Caco-2 (cell line): ENCODE data around the gene EFTUD2. TPM values are rescaled to one million over a fixed set of nuclear protein-coding genes. Genes with fewer than 3 reads are reported as not detected.

Experiments used
- BruUV-seq: library from RNA; stranded (reverse); fragments of 400-500 nt; replicated peaks from 2 replicates; lab custom pipeline; 2021; lab: Mats Ljungman, UMichigan
- CTCF ChIA-PET: fragments of 300-600 bp; sonication (Branson Sonifier 250); formaldehyde crosslinking; loops from one replicate; lab custom pipeline; 2022; ENCODE audit warnings: antibody characterized with exemption; lab: Charles Lee
- POLR2A ChIA-PET: fragments of 300-600 bp; sonication (Branson Sonifier 250); formaldehyde crosslinking; loops from one replicate; lab custom pipeline; 2022; ENCODE audit warnings: antibody characterized with exemption; lab: Charles Lee
- DNase-seq, 2 experiments: peaks; one replicate each; pipeline versions ENCODE4 v3.0.0 to v3.0.0-alpha.2; 2020 to 2022
- H3K27me3 ChIP-seq: replicated peaks from 2 replicates; pipeline ENCODE4 v1.6.0; 2011; ENCODE audit warnings: low read length; ENCODE audit not compliant: control insufficient read depth, insufficient read depth
- H3K36me3 ChIP-seq: 2 replicates; pipeline ENCODE4 v1.5.1; 2011; ENCODE audit warnings: low read length; ENCODE audit not compliant: control insufficient read depth, insufficient read depth
- H3K4me1 ChIP-seq: fragments of 250-450 bp; sonication (Bioruptor Pico); 2 replicates; pipeline ENCODE4 v1.5.1; 2020; ENCODE audit warnings: mild to moderate bottlenecking
- H3K4me3 ChIP-seq: 2 replicates; pipeline ENCODE4 v1.5.1; 2011; ENCODE audit warnings: low read depth, mild to moderate bottlenecking, control low read depth, low read length
- H3K9me3 ChIP-seq: fragments of 250-450 bp; sonication (Bioruptor Pico); 2 replicates; pipeline ENCODE4 v1.5.1; 2020; ENCODE audit warnings: mild to moderate bottlenecking, moderate library complexity
- H3K27ac Mint-ChIP-seq: one replicate; pipeline ENCODE4 v1.8.0; 2022; ENCODE audit warnings: mixed read lengths; ENCODE audit not compliant: unreplicated experiment
- H3K27me3 Mint-ChIP-seq: one replicate; pipeline ENCODE4 v1.8.0; 2022; ENCODE audit warnings: mixed read lengths; ENCODE audit not compliant: insufficient read depth, unreplicated experiment
- H3K36me3 Mint-ChIP-seq: one replicate; pipeline ENCODE4 v1.8.0; 2022; ENCODE audit warnings: mild to moderate bottlenecking, mixed read lengths; ENCODE audit not compliant: insufficient read depth, unreplicated experiment
- H3K4me1 Mint-ChIP-seq: one replicate; pipeline ENCODE4 v1.8.0; 2022; ENCODE audit warnings: low read depth, mixed read lengths; ENCODE audit not compliant: unreplicated experiment
- H3K4me3 Mint-ChIP-seq: one replicate; pipeline ENCODE4 v1.8.0; 2022; ENCODE audit warnings: mild to moderate bottlenecking, moderate library complexity, mixed read lengths; ENCODE audit not compliant: unreplicated experiment
- H3K9me3 Mint-ChIP-seq: one replicate; pipeline ENCODE4 v1.8.0; 2022; ENCODE audit warnings: mixed read lengths; ENCODE audit not compliant: unreplicated experiment
- intact Hi-C: fragments of 100-400 bp; cut with micrococcal nuclease; formaldehyde crosslinking; loops from one replicate; pipeline ENCODE4 v1.10.0; 2022; ENCODE audit not compliant: unreplicated experiment
- total RNA-seq: library from RNA; stranded (reverse); gene quantifications from 2 replicates; pipeline ENCODE4 v1.2.3, GENCODE V29; 2022
- TF ChIP-seq, protein P1 (sequence below), 2 experiments: fragments of 200-600 bp in 1 of 2; IDR thresholded peaks; 1 replicate in 1 of 2; 2 replicates in 1 of 2; pipeline versions ENCODE4 v1.5.1 to v1.8.0; 2011 to 2022; ENCODE audit warnings: antibody characterized with exemption in 1 of 2, control low read depth in 1 of 2, inconsistent platforms in 1 of 2, low read depth in 1 of 2, low read length in 1 of 2, mild to moderate bottlenecking in 1 of 2, moderate library complexity in 1 of 2; ENCODE audit not compliant: insufficient read depth in 1 of 2, severe bottlenecking in 1 of 2, unreplicated experiment in 1 of 2

Gene EFTUD2
- total RNA-seq, 1 experiment from 2014 or later = 175 TPM

DNA sequence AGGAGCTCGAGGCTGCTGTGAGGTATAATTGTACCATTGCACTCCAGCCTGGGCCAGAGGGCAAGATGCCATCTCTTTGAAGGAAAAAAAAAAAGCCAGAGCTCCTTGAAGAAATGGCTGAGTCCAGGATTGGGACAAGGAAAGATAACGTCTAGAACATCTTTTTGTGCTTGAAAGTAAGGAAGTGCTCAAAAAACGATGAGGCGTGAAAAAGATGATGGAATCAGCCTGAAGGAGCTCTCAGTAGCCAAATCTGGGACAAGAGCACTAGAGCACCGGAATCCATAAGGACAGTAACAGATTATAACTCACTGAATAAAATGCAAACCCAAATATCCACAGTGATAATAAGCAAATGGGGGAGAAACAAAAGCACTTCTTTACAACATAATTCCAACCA, 22.1 kb downstream of the EFTUD2 start:
- ChIA-PET POLR2A (interaction anchor here (0.7 kb wide), 1 partner anchor 91 kb away, joined by 3 read pairs; the partner anchor contains the start of gene C1QL1), CTCF (interaction anchor here (0.7 to 1.0 kb wide), 5 partner anchors 13 to 396 kb away, joined by 3 to 4 read pairs (median 4); no protein-coding TSS in a partner anchor)
- no peaks in the 10 kb centered on the region for H3K9me3 Mint-ChIP-seq
- intact Hi-C loops = no loop called here
- H3K27me3 Mint-ChIP-seq = no peaks in the 10 kb centered on the region
- H3K4me3 Mint-ChIP-seq = no peak overlapping the region
- peaks cover 81% of the 10 kb centered on the region for H3K36me3 Mint-ChIP-seq
- Histone ChIP-seq H3K4me1 (no peaks in the 10 kb centered on the region), H3K4me3 (no peak overlapping the region), H3K9me3 (no peaks in the 10 kb centered on the region), H3K27me3 (no peaks in the 10 kb centered on the region), H3K36me3 (no peaks in the 10 kb centered on the region; the same call in none of the 2 replicates)
- no peaks in the 10 kb centered on the region for H3K4me1 Mint-ChIP-seq
- BruUV-seq = no TSS peak
- TF ChIP-seq, protein P1, sequence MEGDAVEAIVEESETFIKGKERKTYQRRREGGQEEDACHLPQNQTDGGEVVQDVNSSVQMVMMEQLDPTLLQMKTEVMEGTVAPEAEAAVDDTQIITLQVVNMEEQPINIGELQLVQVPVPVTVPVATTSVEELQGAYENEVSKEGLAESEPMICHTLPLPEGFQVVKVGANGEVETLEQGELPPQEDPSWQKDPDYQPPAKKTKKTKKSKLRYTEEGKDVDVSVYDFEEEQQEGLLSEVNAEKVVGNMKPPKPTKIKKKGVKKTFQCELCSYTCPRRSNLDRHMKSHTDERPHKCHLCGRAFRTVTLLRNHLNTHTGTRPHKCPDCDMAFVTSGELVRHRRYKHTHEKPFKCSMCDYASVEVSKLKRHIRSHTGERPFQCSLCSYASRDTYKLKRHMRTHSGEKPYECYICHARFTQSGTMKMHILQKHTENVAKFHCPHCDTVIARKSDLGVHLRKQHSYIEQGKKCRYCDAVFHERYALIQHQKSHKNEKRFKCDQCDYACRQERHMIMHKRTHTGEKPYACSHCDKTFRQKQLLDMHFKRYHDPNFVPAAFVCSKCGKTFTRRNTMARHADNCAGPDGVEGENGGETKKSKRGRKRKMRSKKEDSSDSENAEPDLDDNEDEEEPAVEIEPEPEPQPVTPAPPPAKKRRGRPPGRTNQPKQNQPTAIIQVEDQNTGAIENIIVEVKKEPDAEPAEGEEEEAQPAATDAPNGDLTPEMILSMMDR (IDR thresholded peaks at IDR 0.05; ENCODE audit: insufficient read depth in 1 of 2, low read depth in 1 of 2, low read length in 1 of 2, severe bottlenecking in 1 of 2, unreplicated experiment in 1 of 2) = no peak
- H3K27ac Mint-ChIP-seq = no peak overlapping the region
- DNase-seq = no peak

DNA sequence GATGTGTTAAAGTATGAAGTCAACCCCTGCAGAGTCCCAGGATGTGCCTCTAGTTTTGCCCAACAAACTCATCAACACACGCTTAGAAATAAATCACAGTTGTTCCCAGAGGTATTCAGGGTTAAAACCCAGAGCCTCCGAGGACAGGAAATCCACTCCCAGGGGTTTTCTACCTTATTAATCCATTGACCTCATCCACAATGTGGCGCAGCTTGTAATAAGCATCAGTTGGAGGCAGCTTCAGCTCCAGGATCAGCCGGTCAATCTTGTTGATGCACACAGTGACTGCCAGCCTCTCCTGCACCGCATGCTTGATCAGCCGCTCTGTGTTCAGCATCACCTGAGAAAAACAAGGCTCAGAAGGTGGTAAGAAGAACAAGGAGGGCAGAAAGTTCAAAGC, 23.5 kb downstream of the EFTUD2 start:
- no peak overlapping the region for H3K4me3 ChIP-seq
- TF ChIP-seq, protein P1 (IDR thresholded peaks at IDR 0.05; ENCODE audit: insufficient read depth in 1 of 2, low read depth in 1 of 2, low read length in 1 of 2, severe bottlenecking in 1 of 2, unreplicated experiment in 1 of 2) = no peak
- CTCF ChIA-PET = no interaction called here
- Mint-ChIP-seq H3K27ac (no peak overlapping the region), H3K4me3 (no peak overlapping the region), H3K9me3 (no peaks in the 10 kb centered on the region), H3K36me3 (peaks cover 84% of the 10 kb centered on the region), H3K27me3 (no peaks in the 10 kb centered on the region), H3K4me1 (no peaks in the 10 kb centered on the region)
- no peaks in the 10 kb centered on the region for H3K27me3 ChIP-seq
- no TSS peak for BruUV-seq
- POLR2A ChIA-PET = no interaction called here
- no peaks in the 10 kb centered on the region for H3K4me1 ChIP-seq
- DNase-seq = no peak
- peaks cover 1% of the 10 kb centered on the region for H3K36me3 ChIP-seq
- no peaks in the 10 kb centered on the region for H3K9me3 ChIP-seq
- intact Hi-C loops = no loop called here

DNA sequence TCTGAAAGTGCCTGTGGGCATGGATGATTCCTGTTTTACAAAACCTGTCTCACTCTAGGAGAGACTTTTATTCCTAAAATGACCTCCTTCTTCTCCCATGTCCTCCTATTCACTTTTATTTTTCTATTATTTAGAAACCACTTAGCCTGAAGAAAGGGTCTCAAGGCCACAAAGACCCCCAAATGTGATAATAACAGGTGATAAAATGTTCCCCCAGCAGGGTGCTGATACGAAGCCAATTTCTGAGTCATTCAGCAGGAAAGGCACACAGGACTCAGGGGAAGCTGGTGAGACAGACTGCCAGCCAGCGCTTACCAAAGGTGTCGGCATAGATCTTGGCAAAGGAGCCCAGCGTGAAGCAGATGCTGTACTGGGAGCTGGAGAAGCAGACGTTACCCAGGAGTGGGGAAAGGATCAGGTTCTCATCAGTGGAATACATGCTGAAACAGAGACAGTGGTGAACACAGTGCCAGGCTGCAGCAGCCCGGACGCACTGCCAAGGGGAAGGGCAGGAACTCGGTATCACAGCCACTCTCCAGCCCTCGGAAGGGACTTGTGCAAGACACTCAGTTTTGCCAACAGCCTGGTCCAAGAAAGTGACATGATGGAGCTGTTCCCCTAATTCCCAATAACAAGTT, 27.0 kb downstream of the EFTUD2 start:
- no peaks in the 10 kb centered on the region for H3K9me3 Mint-ChIP-seq
- Histone ChIP-seq H3K36me3 (peaks cover 1% of the 10 kb centered on the region), H3K4me1 (no peaks in the 10 kb centered on the region), H3K4me3 (no peak overlapping the region), H3K27me3 (no peaks in the 10 kb centered on the region), H3K9me3 (no peaks in the 10 kb centered on the region)
- ChIA-PET POLR2A (no interaction called here), CTCF (no interaction called here)
- no peaks in the 10 kb centered on the region for H3K4me1 Mint-ChIP-seq
- TF ChIP-seq, protein P1 (IDR thresholded peaks at IDR 0.05; ENCODE audit: insufficient read depth in 1 of 2, low read depth in 1 of 2, low read length in 1 of 2, severe bottlenecking in 1 of 2, unreplicated experiment in 1 of 2) = no peak
- no peak for DNase-seq
- peaks cover 73% of the 10 kb centered on the region for H3K36me3 Mint-ChIP-seq
- H3K27me3 Mint-ChIP-seq = no peaks in the 10 kb centered on the region
- no peak overlapping the region for H3K4me3 Mint-ChIP-seq
- no TSS peak for BruUV-seq
- H3K27ac Mint-ChIP-seq = no peak overlapping the region
- intact Hi-C loops = no loop called here
